SK-N-MC (cell line): Measurements from ENCODE around the gene RAPGEF2.

Experiments used
- DNase-seq: peaks from one replicate; pipeline ENCODE4 v3.0.0-alpha.2; 2011; ENCODE audit warnings: low read depth, low spot score
- H3K27ac ChIP-seq: fragments of 200-600 bp; sonication (generic); 2 replicates; pipeline ENCODE4 v1.5.1; 2016; ENCODE audit warnings: mixed run types
- H3K36me3 ChIP-seq: fragments of 200-600 bp; sonication (generic); 2 replicates; pipeline ENCODE4 v1.6.1; 2017; ENCODE audit warnings: antibody characterized with exemption, low read length, mixed read lengths; ENCODE audit not compliant: insufficient read depth
- H3K4me3 ChIP-seq: fragments of 200-600 bp; sonication (generic); 2 replicates; pipeline ENCODE4 v1.5.1; 2016
- H3K9ac ChIP-seq: fragments of 200-600 bp; sonication (generic); 2 replicates; pipeline ENCODE4 v1.8.0; 2017; ENCODE audit warnings: mixed run types, mixed read lengths; ENCODE audit not compliant: insufficient read length
- H3K9me3 ChIP-seq: fragments of 200-600 bp; sonication (generic); 2 replicates; pipeline ENCODE4 v1.6.1; 2017; ENCODE audit warnings: low read depth, mild to moderate bottlenecking, antibody characterized with exemption, low read length, moderate library complexity, mixed read lengths
- EZH2 ChIP-seq: fragments of 200-600 bp; sonication (generic); IDR thresholded peaks from one replicate; pipeline ENCODE4 v1.6.1; 2017; ENCODE audit warnings: antibody characterized with exemption
- FOXP2 ChIP-seq: optimal IDR thresholded peaks from 2 replicates; pipeline ENCODE3; 2011; ENCODE audit warnings: mild to moderate bottlenecking, moderate library complexity; ENCODE audit not compliant: insufficient read depth; ENCODE audit errors: extremely low read length, control extremely low read depth
- POLR2AphosphoS5 ChIP-seq: IDR thresholded peaks from 2 replicates; pipeline ENCODE4 v1.6.1; 2012; ENCODE audit warnings: mild to moderate bottlenecking, low read depth, low read length, borderline replicate concordance

The RAPGEF2 gene

GRCh38 chr4:159382856-159383561 is 280.1 kb downstream of the RAPGEF2 start:
- peak; percentile 91 for DNase-seq
- H3K9ac ChIP-seq: peak overlapping the region; percentile 47
- TF ChIP-seq FOXP2 (peak; percentile 73), POLR2AphosphoS5 (no peak)
- H3K27ac ChIP-seq: peak overlapping the region; percentile 94
- no peaks in the 10 kb centered on the region for H3K9me3 ChIP-seq
- H3K36me3 ChIP-seq: no peaks in the 10 kb centered on the region
- H3K4me3 ChIP-seq: peak overlapping the region; percentile 53

DNA sequence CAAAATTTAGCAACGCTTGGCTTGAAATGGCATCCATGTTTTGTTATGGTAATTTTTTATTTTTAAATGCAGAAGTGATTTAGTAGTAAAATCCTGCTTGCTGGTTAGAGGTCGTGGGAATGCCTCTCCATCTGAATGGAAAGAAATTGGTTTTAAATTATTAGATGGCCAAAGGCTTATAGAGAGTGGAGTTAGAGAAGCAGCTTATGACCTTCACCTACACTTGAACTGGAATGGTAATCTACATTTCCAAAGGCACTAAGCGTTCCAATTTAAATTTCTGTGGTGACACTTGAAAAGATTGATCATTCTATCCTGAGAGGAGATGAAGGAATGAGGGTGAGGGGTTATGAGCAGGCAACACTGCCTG is 280.7 kb downstream of the RAPGEF2 start:
- no peak for TF ChIP-seq EZH2
- TF ChIP-seq FOXP2: no peak
- TF ChIP-seq POLR2AphosphoS5: no peak
- no peak for DNase-seq
- Histone ChIP-seq H3K9ac (no peak overlapping the region), H3K4me3 (peak overlapping the region; percentile 53), H3K36me3 (no peaks in the 10 kb centered on the region), H3K9me3 (no peaks in the 10 kb centered on the region), H3K27ac (peak overlapping the region; percentile 94)

GRCh38 chr4:159384017-159384416 is 281.1 kb downstream of the RAPGEF2 start:
- peak overlapping the region; percentile 53 for H3K4me3 ChIP-seq
- DNase-seq: no peak
- TF ChIP-seq POLR2AphosphoS5: no peak
- TF ChIP-seq FOXP2: no peak
- no peak for TF ChIP-seq EZH2
- H3K27ac ChIP-seq: peak overlapping the region; percentile 94
- H3K9ac ChIP-seq: no peak overlapping the region
- H3K9me3 ChIP-seq: no peaks in the 10 kb centered on the region
- no peaks in the 10 kb centered on the region for H3K36me3 ChIP-seq

DNA sequence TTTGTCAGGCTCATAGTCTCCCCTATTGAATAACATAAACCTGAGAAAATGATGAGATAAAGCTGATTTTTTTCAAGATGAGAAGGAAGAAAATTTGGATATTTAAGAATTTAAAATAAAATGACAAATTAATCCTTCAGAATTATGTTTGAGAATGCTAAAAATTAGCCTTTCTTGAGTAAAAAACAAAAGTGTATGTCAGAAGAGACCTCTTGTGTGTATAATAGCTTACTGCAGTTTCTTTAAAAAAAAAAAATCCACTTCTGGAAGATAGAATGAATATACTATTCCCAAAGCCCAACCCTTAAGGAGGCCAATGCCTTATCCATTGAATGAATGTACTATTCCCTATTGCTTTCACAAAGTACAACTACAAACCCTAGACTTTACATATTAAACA is 281.8 kb downstream of the RAPGEF2 start:
- no peaks in the 10 kb centered on the region for H3K36me3 ChIP-seq
- TF ChIP-seq FOXP2 (no peak), EZH2 (no peak), POLR2AphosphoS5 (no peak)
- H3K9ac ChIP-seq: no peak overlapping the region
- no peaks in the 10 kb centered on the region for H3K9me3 ChIP-seq
- no peak overlapping the region for H3K4me3 ChIP-seq
- DNase-seq: no peak
- no peak overlapping the region for H3K27ac ChIP-seq

- H3K9me3 ChIP-seq: no peaks in the 10 kb centered on the region
- TF ChIP-seq FOXP2 (no peak), EZH2 (no peak), POLR2AphosphoS5 (no peak)
- no peaks in the 10 kb centered on the region for H3K36me3 ChIP-seq
- no peak overlapping the region for H3K9ac ChIP-seq
- no peak overlapping the region for H3K4me3 ChIP-seq
- no peak overlapping the region for H3K27ac ChIP-seq
- DNase-seq: no peak
Measured at GRCh38 chr4:159386620-159387019, 283.7 kb downstream of the RAPGEF2 start.

GRCh38 chr4:159389756-159390155 is 286.9 kb downstream of the RAPGEF2 start:
- H3K4me3 ChIP-seq: no peak overlapping the region
- H3K9ac ChIP-seq: no peak overlapping the region
- DNase-seq: no peak
- no peak overlapping the region for H3K27ac ChIP-seq
- no peaks in the 10 kb centered on the region for H3K36me3 ChIP-seq
- no peaks in the 10 kb centered on the region for H3K9me3 ChIP-seq
- TF ChIP-seq FOXP2: no peak
- TF ChIP-seq EZH2: no peak
- no peak for TF ChIP-seq POLR2AphosphoS5

DNA sequence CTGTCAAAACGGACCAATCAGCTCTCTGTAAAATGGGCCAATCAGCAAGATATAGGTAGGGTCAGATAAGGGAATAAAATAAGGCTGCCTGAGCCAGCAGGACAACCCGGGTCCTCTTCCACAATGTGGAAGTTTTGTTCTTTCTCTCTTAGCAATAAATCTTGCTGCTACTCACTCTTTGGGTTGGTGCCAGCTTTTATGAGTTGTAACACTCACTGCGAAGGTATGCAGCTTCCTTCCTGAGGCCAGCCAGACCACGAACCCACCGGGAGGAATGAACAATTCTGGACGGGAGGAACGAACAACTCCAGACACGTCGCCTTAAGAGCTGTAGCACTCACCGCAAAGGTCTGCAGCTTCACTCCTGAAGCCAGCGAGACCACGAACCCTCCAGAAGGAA is 287.8 kb downstream of the RAPGEF2 start:
- TF ChIP-seq POLR2AphosphoS5: no peak
- TF ChIP-seq EZH2: no peak
- no peak for TF ChIP-seq FOXP2
- H3K4me3 ChIP-seq: no peak overlapping the region
- DNase-seq: no peak
- no peaks in the 10 kb centered on the region for H3K36me3 ChIP-seq
- no peak overlapping the region for H3K27ac ChIP-seq
- H3K9me3 ChIP-seq: no peaks in the 10 kb centered on the region
- H3K9ac ChIP-seq: no peak overlapping the region

GRCh38 chr4:159395693-159396092 is 292.8 kb downstream of the RAPGEF2 start:
- H3K36me3 ChIP-seq: no peaks in the 10 kb centered on the region
- H3K9me3 ChIP-seq: no peaks in the 10 kb centered on the region
- no peak overlapping the region for H3K27ac ChIP-seq
- no peak overlapping the region for H3K9ac ChIP-seq
- TF ChIP-seq POLR2AphosphoS5: no peak
- no peak for TF ChIP-seq EZH2
- no peak for TF ChIP-seq FOXP2
- H3K4me3 ChIP-seq: no peak overlapping the region
- no peak for DNase-seq

DNA sequence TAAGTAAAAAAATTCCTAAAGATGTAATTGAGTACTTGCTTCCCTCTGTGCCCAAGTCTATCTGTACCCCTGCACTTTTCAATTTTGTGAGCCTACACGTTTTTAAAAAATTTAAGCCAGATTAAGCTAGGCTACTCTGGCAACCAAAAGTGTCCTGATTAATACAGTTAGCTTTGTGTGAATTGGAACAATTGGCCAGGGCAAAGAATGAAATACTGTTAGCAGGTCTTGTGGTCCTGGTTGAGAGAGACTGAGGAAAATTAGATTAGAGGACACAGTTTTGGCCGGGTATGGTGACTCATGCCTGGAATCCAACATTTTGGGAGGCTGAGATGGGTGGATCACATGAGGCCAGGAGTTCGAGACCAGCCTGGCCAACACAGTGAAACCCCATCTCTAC is 293.3 kb downstream of the RAPGEF2 start:
- no peaks in the 10 kb centered on the region for H3K36me3 ChIP-seq
- no peak for DNase-seq
- no peak overlapping the region for H3K27ac ChIP-seq
- TF ChIP-seq POLR2AphosphoS5: no peak
- no peak for TF ChIP-seq EZH2
- no peak for TF ChIP-seq FOXP2
- no peak overlapping the region for H3K9ac ChIP-seq
- no peaks in the 10 kb centered on the region for H3K9me3 ChIP-seq
- no peak overlapping the region for H3K4me3 ChIP-seq
